Osteoblast (primary cell): ENCODE results near the gene SMCO1. TPM values are rescaled to one million over a fixed set of nuclear protein-coding genes. Genes with fewer than 3 reads are reported as not detected.

Experiments
- DNase-seq: peaks from one replicate; pipeline ENCODE4 v3.0.0; 2011; ENCODE audit warnings: low spot score, mixed read lengths; ENCODE audit not compliant: insufficient read length; ENCODE audit errors: missing footprints
- H2AFZ ChIP-seq: 2 replicates; pipeline ENCODE4 v1.6.0; 2011; ENCODE audit warnings: mild to moderate bottlenecking, low read length
- H3K27ac ChIP-seq: 2 replicates; pipeline ENCODE4 v1.5.1; 2011; ENCODE audit warnings: mild to moderate bottlenecking, low read depth, low read length, moderate library complexity
- H3K27me3 ChIP-seq: 2 replicates; pipeline ENCODE4 v1.6.0; 2012; ENCODE audit warnings: mild to moderate bottlenecking, control low read depth, inconsistent platforms, low read length, moderate library complexity; ENCODE audit not compliant: insufficient read depth
- H3K36me3 ChIP-seq: 2 replicates; pipeline ENCODE4 v1.5.1; 2011; ENCODE audit warnings: mild to moderate bottlenecking, low read length, control low read depth, moderate library complexity; ENCODE audit not compliant: insufficient read depth
- H3K4me1 ChIP-seq: 2 replicates; pipeline ENCODE4 v1.5.1; 2011; ENCODE audit warnings: mild to moderate bottlenecking, low read length, control low read depth, moderate library complexity; ENCODE audit not compliant: insufficient read depth
- H3K4me2 ChIP-seq: 2 replicates; pipeline ENCODE4 v1.6.0; 2011; ENCODE audit warnings: mild to moderate bottlenecking, low read length; ENCODE audit not compliant: insufficient read depth
- H3K4me3 ChIP-seq: fragments of 200-600 bp; sonication (generic); 3 replicates; pipeline ENCODE4 v1.5.1; 2012; ENCODE audit warnings: mild to moderate bottlenecking, low read length, inconsistent platforms; ENCODE audit not compliant: insufficient read depth
- H3K79me2 ChIP-seq: 2 replicates; pipeline ENCODE4 v1.6.0; 2012; ENCODE audit warnings: mild to moderate bottlenecking, low read length, control low read depth, inconsistent platforms; ENCODE audit not compliant: insufficient read depth
- H3K9me3 ChIP-seq: 2 replicates; pipeline ENCODE4 v1.5.1; 2011; ENCODE audit warnings: low read depth, low read length, control low read depth
- H4K20me1 ChIP-seq: 2 replicates; pipeline ENCODE4 v1.6.0; 2012; ENCODE audit warnings: mild to moderate bottlenecking, low read length, control low read depth; ENCODE audit not compliant: insufficient read depth
- CTCF ChIP-seq: IDR thresholded peaks from 2 replicates; pipeline ENCODE4 v1.5.1; 2011; ENCODE audit warnings: mild to moderate bottlenecking, low read depth, low read length, moderate library complexity; ENCODE audit errors: extremely low read depth
- total RNA-seq: library from RNA; depleted of rRNA; stranded (reverse); fragments of >200 nt; gene quantifications from 2 replicates; pipeline ENCODE4 v1.2.3, GENCODE V29; 2012

Gene SMCO1
- total RNA-seq, 1 donor: not detected

GRCh38 chr3:196557236-196557635, 42.1 kb upstream of the SMCO1 start:
- H3K4me3 ChIP-seq: no peak overlapping the region
- no peak for TF ChIP-seq CTCF
- no peak overlapping the region for H3K27ac ChIP-seq
- H3K9me3 ChIP-seq: no peaks in the 10 kb centered on the region
- no peaks in the 10 kb centered on the region for H3K4me1 ChIP-seq
- peaks cover 4% of the 10 kb centered on the region for H3K79me2 ChIP-seq
- H3K4me2 ChIP-seq: no peak overlapping the region
- H3K36me3 ChIP-seq: peaks cover 10% of the 10 kb centered on the region
- H4K20me1 ChIP-seq: no peaks in the 10 kb centered on the region
- no peak overlapping the region for H2AFZ ChIP-seq
- no peaks in the 10 kb centered on the region for H3K27me3 ChIP-seq
- DNase-seq: no peak

GRCh38 chr3:196555295-196555694, 40.1 kb upstream of the SMCO1 start:
- Histone ChIP-seq H3K4me2 (no peak overlapping the region), H3K79me2 (no peaks in the 10 kb centered on the region), H3K27ac (no peak overlapping the region), H3K4me3 (no peak overlapping the region), H3K9me3 (no peaks in the 10 kb centered on the region), H4K20me1 (no peaks in the 10 kb centered on the region), H3K4me1 (no peaks in the 10 kb centered on the region), H3K36me3 (no peaks in the 10 kb centered on the region), H2AFZ (no peak overlapping the region), H3K27me3 (no peaks in the 10 kb centered on the region)
- no peak for DNase-seq
- TF ChIP-seq CTCF: no peak

GRCh38 chr3:196554205-196554604, 39.1 kb upstream of the SMCO1 start:
- no peaks in the 10 kb centered on the region for H3K79me2 ChIP-seq
- no peak overlapping the region for H3K4me2 ChIP-seq
- H3K4me3 ChIP-seq: no peak overlapping the region
- no peak overlapping the region for H2AFZ ChIP-seq
- no peak overlapping the region for H3K27ac ChIP-seq
- H4K20me1 ChIP-seq: no peaks in the 10 kb centered on the region
- no peaks in the 10 kb centered on the region for H3K36me3 ChIP-seq
- peaks cover under 1% of the 10 kb centered on the region for H3K9me3 ChIP-seq
- no peaks in the 10 kb centered on the region for H3K27me3 ChIP-seq
- no peak for TF ChIP-seq CTCF
- H3K4me1 ChIP-seq: no peaks in the 10 kb centered on the region
- no peak for DNase-seq

- no peak for DNase-seq
- Histone ChIP-seq H3K4me1 (no peaks in the 10 kb centered on the region), H3K36me3 (no peaks in the 10 kb centered on the region), H3K4me2 (no peak overlapping the region), H3K4me3 (no peak overlapping the region), H3K79me2 (no peaks in the 10 kb centered on the region), H4K20me1 (no peaks in the 10 kb centered on the region), H3K27ac (no peak overlapping the region), H3K27me3 (no peaks in the 10 kb centered on the region), H2AFZ (no peak overlapping the region), H3K9me3 (peaks cover 3% of the 10 kb centered on the region)
- TF ChIP-seq CTCF: no peak
These were observed 38.4 kb upstream of the SMCO1 start for GRCh38 chr3:196553551-196553950.
